ENCODE results near the gene PRKCA.
"Not testable (repeated sequence)": the region's sequence is repeated elsewhere in the genome, so short reads cannot be mapped to it uniquely, and the experiment has no call there.

The PRKCA gene

DNA sequence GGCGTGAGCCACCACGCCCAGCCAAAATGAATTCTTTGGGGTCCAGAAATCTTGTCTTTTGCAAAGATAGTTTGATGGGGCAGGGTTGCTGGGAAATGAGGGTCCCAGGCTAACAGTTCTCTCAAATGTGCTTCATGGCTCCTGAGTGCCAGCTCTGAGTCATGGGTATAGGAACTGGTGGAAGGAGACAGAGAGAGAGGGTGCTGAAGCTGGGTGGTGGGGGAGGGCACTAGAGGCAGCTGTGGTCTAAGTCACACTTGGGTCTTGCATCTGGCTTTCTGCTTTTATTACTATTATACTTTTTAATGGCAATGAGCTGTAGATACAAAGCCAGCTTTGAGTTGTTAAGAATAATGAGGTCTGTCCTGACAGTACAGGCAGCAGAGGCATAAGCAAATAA, 54.6 kb downstream of the PRKCA start:
- H3K4me2 ChIP-seq (ENCODE audit: low read length), result no peak overlapping the region
- H3K27me3 ChIP-seq (ENCODE audit: control insufficient read depth, low read length), result no peaks in the 10 kb centered on the region
- no peaks in the 10 kb centered on the region for H3K9me3 ChIP-seq (ENCODE audit: control insufficient read depth, insufficient read depth, low read length)
- TF ChIP-seq EZH2phosphoT487 (IDR thresholded peaks at IDR 0.05; ENCODE audit: borderline replicate concordance, low read length), result no peak
- TF ChIP-seq, protein P1, sequence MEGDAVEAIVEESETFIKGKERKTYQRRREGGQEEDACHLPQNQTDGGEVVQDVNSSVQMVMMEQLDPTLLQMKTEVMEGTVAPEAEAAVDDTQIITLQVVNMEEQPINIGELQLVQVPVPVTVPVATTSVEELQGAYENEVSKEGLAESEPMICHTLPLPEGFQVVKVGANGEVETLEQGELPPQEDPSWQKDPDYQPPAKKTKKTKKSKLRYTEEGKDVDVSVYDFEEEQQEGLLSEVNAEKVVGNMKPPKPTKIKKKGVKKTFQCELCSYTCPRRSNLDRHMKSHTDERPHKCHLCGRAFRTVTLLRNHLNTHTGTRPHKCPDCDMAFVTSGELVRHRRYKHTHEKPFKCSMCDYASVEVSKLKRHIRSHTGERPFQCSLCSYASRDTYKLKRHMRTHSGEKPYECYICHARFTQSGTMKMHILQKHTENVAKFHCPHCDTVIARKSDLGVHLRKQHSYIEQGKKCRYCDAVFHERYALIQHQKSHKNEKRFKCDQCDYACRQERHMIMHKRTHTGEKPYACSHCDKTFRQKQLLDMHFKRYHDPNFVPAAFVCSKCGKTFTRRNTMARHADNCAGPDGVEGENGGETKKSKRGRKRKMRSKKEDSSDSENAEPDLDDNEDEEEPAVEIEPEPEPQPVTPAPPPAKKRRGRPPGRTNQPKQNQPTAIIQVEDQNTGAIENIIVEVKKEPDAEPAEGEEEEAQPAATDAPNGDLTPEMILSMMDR (IDR thresholded peaks at IDR 0.05; ENCODE audit: low read depth, low read length, poor library complexity, severe bottlenecking), result no peak
- H4K20me1 ChIP-seq (ENCODE audit: control insufficient read depth, insufficient read depth, low read depth, low read length), result peaks cover 2% of the 10 kb centered on the region; the same call in 1 of the 2 replicates
- H3K4me3 ChIP-seq (ENCODE audit: low read length), result no peak overlapping the region
- no peaks in the 10 kb centered on the region for H3K4me1 ChIP-seq (ENCODE audit: control insufficient read depth, low read length)
- H3K79me2 ChIP-seq (ENCODE audit: control insufficient read depth, low read length), result no peaks in the 10 kb centered on the region
- no peaks in the 10 kb centered on the region for H3K36me3 ChIP-seq (ENCODE audit: control insufficient read depth, low read length)
- no peak overlapping the region for H3K27ac ChIP-seq (ENCODE audit: low read depth, low read length)
- no peaks in the 10 kb centered on the region for H3F3A ChIP-seq (ENCODE audit: control insufficient read depth, insufficient read depth)
- H3K9me2 ChIP-seq (replicated peaks; ENCODE audit: control insufficient read depth, low read length), result no peaks in the 10 kb centered on the region

DNA sequence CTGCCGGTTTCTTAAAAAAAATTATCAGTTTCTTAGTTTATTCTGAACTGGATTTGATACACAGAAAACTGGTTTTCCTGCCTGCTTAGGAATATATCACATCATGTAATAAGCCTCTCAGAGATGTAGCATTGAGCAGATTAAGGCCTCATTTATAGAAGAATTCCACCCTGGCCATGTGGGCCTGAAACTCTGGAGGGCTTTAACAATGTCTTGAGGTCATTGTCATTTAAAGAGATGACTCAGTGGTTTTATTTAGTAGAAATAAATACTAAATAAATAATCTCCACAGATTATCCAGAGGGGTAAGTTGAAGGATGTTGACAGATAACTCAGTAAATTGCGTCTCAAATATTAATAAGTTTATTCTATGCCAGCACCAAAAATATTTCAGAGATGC, 56.9 kb downstream of the PRKCA start:
- Histone ChIP-seq H3K4me3 (ENCODE audit: low read length) (no peak overlapping the region), H3K27ac (ENCODE audit: low read depth, low read length) (no peak overlapping the region), H3K79me2 (ENCODE audit: control insufficient read depth, low read length) (no peaks in the 10 kb centered on the region), H3K36me3 (ENCODE audit: control insufficient read depth, low read length) (no peaks in the 10 kb centered on the region), H3F3A (ENCODE audit: control insufficient read depth, insufficient read depth) (no peaks in the 10 kb centered on the region), H4K20me1 (ENCODE audit: control insufficient read depth, insufficient read depth, low read depth, low read length) (no peaks in the 10 kb centered on the region), H3K9me2 (replicated peaks; ENCODE audit: control insufficient read depth, low read length) (no peaks in the 10 kb centered on the region), H3K9me3 (ENCODE audit: control insufficient read depth, insufficient read depth, low read length) (no peaks in the 10 kb centered on the region), H3K4me1 (ENCODE audit: control insufficient read depth, low read length) (no peaks in the 10 kb centered on the region), H3K4me2 (ENCODE audit: low read length) (no peak overlapping the region), H3K27me3 (ENCODE audit: control insufficient read depth, low read length) (no peaks in the 10 kb centered on the region)
- no peak for TF ChIP-seq EZH2phosphoT487 (IDR thresholded peaks at IDR 0.05; ENCODE audit: borderline replicate concordance, low read length)
- TF ChIP-seq, protein P1 (IDR thresholded peaks at IDR 0.05; ENCODE audit: low read depth, low read length, poor library complexity, severe bottlenecking), result no peak

DNA sequence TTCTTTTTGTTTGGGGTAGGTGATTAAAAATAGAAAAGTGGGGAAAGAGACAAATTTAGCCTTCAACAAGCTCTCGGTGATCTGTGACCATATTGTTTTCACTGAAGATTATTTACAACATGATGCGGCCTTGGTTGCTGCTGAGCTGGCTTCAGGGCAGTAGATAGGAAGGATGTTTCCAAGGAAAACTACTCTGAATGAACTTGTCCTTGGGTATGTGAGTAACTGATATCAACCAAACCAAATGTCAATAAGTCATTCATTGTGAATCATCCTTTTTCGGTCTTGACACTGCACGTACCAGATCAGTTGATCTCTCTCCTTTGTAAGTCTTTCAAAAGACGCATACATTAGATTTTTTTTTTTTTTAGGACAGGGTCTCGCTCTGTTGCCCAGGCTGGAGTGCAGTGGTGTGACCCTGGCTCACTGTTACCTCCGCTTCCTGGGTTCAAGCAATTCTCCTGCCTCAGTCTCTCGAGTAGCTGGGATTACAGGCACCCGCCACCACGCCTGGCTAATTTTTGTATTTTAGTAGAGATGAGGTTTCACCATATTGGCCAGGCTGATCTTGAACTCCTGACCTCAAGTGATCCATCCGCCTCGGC, 58.6 kb downstream of the PRKCA start:
- not testable (repeated sequence) for H3K79me2 ChIP-seq (ENCODE audit: control insufficient read depth, low read length); H3K27ac ChIP-seq (ENCODE audit: low read depth, low read length); H3F3A ChIP-seq (ENCODE audit: control insufficient read depth, insufficient read depth); H4K20me1 ChIP-seq (ENCODE audit: control insufficient read depth, insufficient read depth, low read depth, low read length); H3K9me3 ChIP-seq (ENCODE audit: control insufficient read depth, insufficient read depth, low read length); H3K4me3 ChIP-seq (ENCODE audit: low read length); H3K36me3 ChIP-seq (ENCODE audit: control insufficient read depth, low read length); H3K9me2 ChIP-seq (replicated peaks; ENCODE audit: control insufficient read depth, low read length); H3K4me2 ChIP-seq (ENCODE audit: low read length); H3K27me3 ChIP-seq (ENCODE audit: control insufficient read depth, low read length); H3K4me1 ChIP-seq (ENCODE audit: control insufficient read depth, low read length)

DNA sequence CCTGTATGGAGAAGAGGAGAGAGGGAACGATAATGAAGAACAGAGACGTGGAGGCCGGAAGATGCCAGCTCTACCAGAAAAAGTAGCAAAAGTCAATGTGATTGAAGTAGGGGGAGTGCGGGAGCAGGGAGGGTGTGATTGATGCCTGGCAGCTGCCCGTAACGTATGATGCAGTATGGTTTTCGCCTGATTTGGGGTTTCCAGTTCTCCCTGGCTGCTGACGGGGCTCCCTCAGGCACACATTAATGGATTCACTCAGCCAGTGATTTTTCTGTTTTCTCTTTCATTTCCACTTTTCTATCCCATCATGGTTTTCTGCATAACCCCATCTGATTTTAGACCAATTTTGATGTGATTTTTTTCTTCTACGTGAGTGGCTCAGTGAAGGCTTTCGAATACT, 62.1 kb downstream of the PRKCA start:
- Histone ChIP-seq H3K9me3 (ENCODE audit: control insufficient read depth, insufficient read depth, low read length) (no peaks in the 10 kb centered on the region), H3K4me2 (ENCODE audit: low read length) (no peak overlapping the region), H3K79me2 (ENCODE audit: control insufficient read depth, low read length) (no peaks in the 10 kb centered on the region), H3K9me2 (replicated peaks; ENCODE audit: control insufficient read depth, low read length) (no peaks in the 10 kb centered on the region), H3K27me3 (ENCODE audit: control insufficient read depth, low read length) (no peaks in the 10 kb centered on the region), H3K4me3 (ENCODE audit: low read length) (no peak overlapping the region), H4K20me1 (ENCODE audit: control insufficient read depth, insufficient read depth, low read depth, low read length) (no peaks in the 10 kb centered on the region; the same call in 1 of the 2 replicates), H3K4me1 (ENCODE audit: control insufficient read depth, low read length) (no peaks in the 10 kb centered on the region), H3K27ac (ENCODE audit: low read depth, low read length) (no peak overlapping the region), H3F3A (ENCODE audit: control insufficient read depth, insufficient read depth) (no peaks in the 10 kb centered on the region), H3K36me3 (ENCODE audit: control insufficient read depth, low read length) (no peaks in the 10 kb centered on the region)
- TF ChIP-seq EZH2phosphoT487 (IDR thresholded peaks at IDR 0.05; ENCODE audit: borderline replicate concordance, low read length), result no peak
- TF ChIP-seq, protein P1 (IDR thresholded peaks at IDR 0.05; ENCODE audit: low read depth, low read length, poor library complexity, severe bottlenecking), result no peak

All from DOHH2 (cell line).